ENCODE measurements around the gene OXCT1.

The OXCT1 gene

DNA sequence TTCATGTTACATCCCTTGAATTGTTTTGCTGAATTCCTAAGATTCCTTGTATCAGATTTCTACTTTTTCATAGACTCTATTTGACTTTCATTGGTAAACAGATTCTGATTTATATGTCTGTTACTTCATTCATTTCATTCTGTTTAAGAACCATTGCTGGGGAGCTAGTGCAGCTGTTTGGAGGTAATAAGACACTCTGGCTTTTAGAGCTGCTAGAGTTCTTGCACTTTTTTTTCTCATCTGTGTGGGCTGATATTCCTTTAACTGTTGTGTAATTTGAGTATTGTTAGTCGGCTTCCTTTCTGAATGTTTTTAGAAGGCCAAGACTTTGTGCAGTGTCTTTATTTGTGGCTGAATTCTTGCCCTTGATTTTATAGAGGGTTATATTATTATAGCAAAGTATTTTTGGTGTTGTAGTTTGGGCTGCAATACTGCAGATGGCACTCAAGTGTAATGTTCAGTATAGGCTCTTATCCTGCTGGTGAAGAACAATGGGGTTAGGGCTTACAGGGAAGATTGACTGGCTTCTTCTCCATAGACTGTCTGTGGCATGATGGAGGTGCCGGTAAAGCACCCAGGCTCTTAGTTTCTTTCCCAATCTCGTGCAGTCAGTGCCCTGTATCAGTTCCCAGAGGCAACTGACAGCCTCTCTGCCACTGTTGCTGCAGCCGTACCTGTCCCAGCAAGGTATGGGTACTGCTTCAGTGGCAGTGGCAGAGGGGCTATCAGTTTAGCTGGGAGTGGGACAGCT lies 162.2 kb downstream of the OXCT1 start:
- FAIRE-seq, result no peak

DNA sequence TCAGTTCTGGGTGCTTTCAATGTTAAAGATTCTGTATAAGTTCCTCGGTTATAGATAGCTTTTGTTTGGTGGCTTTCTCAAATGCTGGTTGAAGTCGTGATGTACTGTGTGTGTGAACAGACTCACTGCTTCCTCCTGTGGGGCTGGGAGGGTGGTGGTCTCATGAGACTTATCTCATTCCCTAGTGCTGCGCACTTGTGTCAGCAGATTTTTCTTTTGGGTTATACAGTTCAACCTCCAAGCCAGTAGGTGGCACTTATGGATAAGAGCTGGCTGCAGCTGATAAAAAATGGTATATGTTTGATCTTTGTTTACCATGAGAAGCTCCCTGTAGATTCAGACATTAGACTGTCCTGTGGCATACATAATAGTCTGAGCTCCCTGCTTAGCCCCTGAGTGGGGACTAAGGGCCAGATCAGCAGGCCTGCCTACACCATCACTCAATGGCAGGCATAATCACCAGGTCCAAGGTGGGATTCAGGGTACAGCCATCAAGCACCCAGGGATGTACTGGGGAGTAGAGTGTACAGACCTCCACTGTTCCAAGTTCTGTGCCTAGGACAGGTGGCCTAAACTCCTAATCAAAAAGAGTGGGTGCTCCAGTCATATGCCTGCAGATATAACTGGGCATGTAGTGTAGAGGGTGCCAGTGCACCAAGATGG lies 174.2 kb downstream of the OXCT1 start:
- FAIRE-seq, result no peak

DNA sequence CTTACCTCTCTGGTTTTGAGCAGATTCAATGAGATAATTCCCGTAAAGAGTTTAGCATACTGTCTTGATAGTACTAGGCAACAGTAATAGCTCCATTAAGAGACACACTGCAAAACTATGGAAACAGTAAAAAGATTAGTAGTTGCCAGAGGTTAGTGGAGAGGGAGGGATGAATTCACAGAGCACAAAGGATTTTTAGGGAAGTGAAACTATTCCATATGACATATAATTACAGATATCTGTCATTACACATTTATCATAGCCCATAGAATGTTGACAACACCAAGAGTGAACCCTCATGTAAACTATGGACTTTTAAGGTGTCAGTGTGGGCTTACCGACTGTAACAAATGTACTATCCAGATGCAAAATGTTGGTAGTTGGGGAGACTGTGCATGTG lies 183.5 kb downstream of the OXCT1 start:
- no peak for FAIRE-seq

DNA sequence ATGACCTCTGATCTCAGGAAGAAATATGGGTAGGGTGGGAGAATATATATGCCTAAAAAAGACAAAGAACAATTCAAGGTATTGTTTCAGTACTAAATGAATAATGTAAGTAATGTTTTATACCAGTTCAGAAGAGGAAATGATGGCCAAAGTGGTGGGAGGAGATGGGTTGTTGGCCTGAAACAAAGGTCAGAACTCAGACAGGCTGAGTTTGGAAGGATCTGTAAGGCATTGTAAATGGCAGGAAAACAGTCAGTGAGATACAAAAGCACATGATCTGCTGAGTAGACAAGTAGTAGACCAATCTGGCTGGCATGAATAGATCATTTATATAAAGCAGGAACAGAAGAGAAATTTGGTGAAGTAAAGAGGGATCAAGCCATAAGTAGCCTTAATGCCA lies 184.0 kb downstream of the OXCT1 start:
- no peak for FAIRE-seq

DNA sequence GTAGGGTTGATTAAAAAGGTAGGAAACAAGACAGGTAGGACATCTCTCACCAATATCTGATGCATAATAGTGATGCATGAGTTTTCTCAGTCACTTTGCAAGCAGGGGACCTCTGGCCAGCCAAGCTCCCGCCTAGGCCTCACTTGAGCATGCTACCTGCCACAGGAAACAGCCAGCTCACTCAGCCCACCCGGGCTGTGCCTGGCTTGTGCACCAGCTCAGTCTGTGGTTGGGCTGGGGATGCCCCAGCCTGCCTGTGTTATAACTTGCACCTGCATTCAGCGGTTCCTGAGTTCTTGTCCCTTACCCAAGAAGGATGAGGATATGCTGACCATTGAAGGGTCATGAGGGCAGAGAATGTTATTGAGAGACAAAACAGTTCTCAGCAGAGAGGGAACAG lies 187.0 kb downstream of the OXCT1 start:
- FAIRE-seq, result no peak

DNA sequence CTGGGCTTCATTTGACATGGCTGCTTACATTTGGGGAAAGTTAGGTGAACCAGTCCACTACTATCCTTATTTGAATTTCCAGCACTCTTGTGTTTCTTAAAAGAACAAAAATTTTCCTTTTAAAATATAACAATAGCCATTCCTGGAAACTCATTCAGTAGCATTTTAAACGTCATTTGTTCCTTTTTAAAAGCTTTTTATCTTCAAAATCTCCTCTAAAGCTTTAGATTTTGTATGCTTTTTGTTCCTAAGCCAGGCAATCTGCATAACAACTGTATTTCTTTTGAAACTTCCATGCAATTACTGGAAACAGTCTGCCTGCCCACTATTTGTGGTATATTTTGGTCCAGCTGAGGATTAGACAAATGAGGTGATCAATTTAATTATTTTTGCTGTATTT lies 187.6 kb downstream of the OXCT1 start:
- FAIRE-seq, result no peak

DNA sequence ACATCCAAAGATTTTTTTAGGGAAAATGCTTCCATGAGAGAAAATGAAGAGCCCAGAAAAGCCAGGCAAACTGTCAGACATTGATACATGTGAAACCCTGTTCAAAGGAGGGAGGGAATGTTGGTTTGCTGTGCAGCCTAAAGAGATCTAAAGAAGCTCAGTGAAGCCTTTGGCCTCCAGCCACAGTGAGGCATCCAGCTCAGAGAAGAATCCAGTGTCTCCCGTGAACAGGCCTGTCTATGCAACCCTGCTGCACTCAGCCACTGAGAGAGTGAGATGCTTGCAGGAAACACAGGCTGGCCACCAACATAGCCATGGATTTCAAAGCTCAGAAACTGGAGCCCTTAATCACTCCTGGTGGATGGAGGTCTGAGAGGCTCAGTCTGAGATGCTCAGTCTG lies 188.4 kb downstream of the OXCT1 start:
- no peak for FAIRE-seq
